HL-60 (cell line): Measurements from ENCODE around the gene GOLGA6C.

ENCODE experiments used
- CTCF ChIP-seq: IDR thresholded peaks from one replicate; pipeline ENCODE4 v1.5.1; 2011; ENCODE audit warnings: low read length, control low read depth, inconsistent platforms; ENCODE audit not compliant: insufficient read depth
- GABPA ChIP-seq: IDR thresholded peaks from 2 replicates; pipeline ENCODE4 v1.6.1; 2012; ENCODE audit warnings: low read depth
- POLR2AphosphoS5 ChIP-seq: IDR thresholded peaks from 2 replicates; pipeline ENCODE4 v1.6.1; 2012; ENCODE audit warnings: low read depth
- REST ChIP-seq: IDR thresholded peaks from 2 replicates; pipeline ENCODE4 v1.6.1; 2012; ENCODE audit warnings: low read depth; ENCODE audit not compliant: insufficient replicate concordance
- SPI1 ChIP-seq: IDR thresholded peaks from 2 replicates; pipeline ENCODE4 v1.6.1; 2012; ENCODE audit warnings: low read depth, mild to moderate bottlenecking, borderline replicate concordance

GRCh38 chr15:75214293-75215096 is 43.6 kb upstream of the GOLGA6C start:
- TF ChIP-seq CTCF (no peak), POLR2AphosphoS5 (no peak), REST (no peak), SPI1 (no peak), GABPA (no peak)
